A673 (cell line): Measurements from ENCODE around the gene LRRC2.
"Not testable (repeated sequence)": the region's sequence is repeated elsewhere in the genome, so short reads cannot be mapped to it uniquely, and the experiment has no call there.

Experiments
- CTCF ChIP-seq: fragments of 300-800, 200-600 bp; sonication (generic); conservative IDR thresholded peaks from 2 replicates; pipeline ENCODE4 v1.5.1; 2017; ENCODE audit warnings: low read depth, mild to moderate bottlenecking, antibody characterized with exemption, low read length, moderate library complexity, mixed read lengths
- EZH2 ChIP-seq: fragments of 200-600 bp; sonication (generic); IDR thresholded peaks from 2 replicates; pipeline ENCODE4 v1.6.1; 2017; ENCODE audit warnings: borderline replicate concordance, low read depth, mild to moderate bottlenecking, mixed read lengths, antibody characterized with exemption, low read length; ENCODE audit not compliant: poor library complexity, severe bottlenecking

- TF ChIP-seq CTCF, EZH2: not testable (repeated sequence)
These were observed 21.2 kb upstream of the LRRC2 start for GRCh38 chr3:46587268-46587667.
